Osteocyte (in vitro differentiated cells): ENCODE measurements around the gene EPC1. TPM values are rescaled to one million over a fixed set of nuclear protein-coding genes. Genes with fewer than 3 reads are reported as not detected.

ENCODE experiments used
- DNase-seq: peaks from one replicate; pipeline ENCODE4 v3.0.0; 2021; ENCODE audit warnings: mixed read lengths; ENCODE audit not compliant: unreplicated experiment; ENCODE audit errors: extremely low spot score
- H3K27ac Mint-ChIP-seq: one replicate; pipeline ENCODE4 v1.8.0; 2021; ENCODE audit warnings: mild to moderate bottlenecking, mixed read lengths; ENCODE audit not compliant: unreplicated experiment
- H3K27me3 Mint-ChIP-seq: one replicate; pipeline ENCODE4 v1.8.0; 2021; ENCODE audit warnings: mixed read lengths; ENCODE audit not compliant: unreplicated experiment
- H3K36me3 Mint-ChIP-seq: one replicate; pipeline ENCODE4 v1.8.0; 2021; ENCODE audit warnings: mixed read lengths; ENCODE audit not compliant: unreplicated experiment
- H3K4me1 Mint-ChIP-seq: one replicate; pipeline ENCODE4 v1.8.0; 2021; ENCODE audit warnings: mixed read lengths; ENCODE audit not compliant: unreplicated experiment
- H3K4me3 Mint-ChIP-seq: one replicate; pipeline ENCODE4 v1.8.0; 2021; ENCODE audit warnings: mild to moderate bottlenecking, moderate library complexity, mixed read lengths; ENCODE audit not compliant: unreplicated experiment
- H3K9me3 Mint-ChIP-seq: one replicate; pipeline ENCODE4 v1.8.0; 2021; ENCODE audit warnings: mixed read lengths; ENCODE audit not compliant: unreplicated experiment
- CTCF ChIP-seq: fragments of 200-600 bp; sonication (generic); IDR thresholded peaks from 2 replicates; pipeline ENCODE4 v1.5.0; 2021; ENCODE audit warnings: antibody characterized with exemption, mild to moderate bottlenecking, moderate library complexity
- total RNA-seq: library from RNA; stranded (reverse); gene quantifications from 2 replicates; pipeline ENCODE4 v1.2.1, GENCODE V29; 2021

Gene EPC1
- total RNA-seq, 1 donor from 2014 or later = 35.5 TPM

DNA sequence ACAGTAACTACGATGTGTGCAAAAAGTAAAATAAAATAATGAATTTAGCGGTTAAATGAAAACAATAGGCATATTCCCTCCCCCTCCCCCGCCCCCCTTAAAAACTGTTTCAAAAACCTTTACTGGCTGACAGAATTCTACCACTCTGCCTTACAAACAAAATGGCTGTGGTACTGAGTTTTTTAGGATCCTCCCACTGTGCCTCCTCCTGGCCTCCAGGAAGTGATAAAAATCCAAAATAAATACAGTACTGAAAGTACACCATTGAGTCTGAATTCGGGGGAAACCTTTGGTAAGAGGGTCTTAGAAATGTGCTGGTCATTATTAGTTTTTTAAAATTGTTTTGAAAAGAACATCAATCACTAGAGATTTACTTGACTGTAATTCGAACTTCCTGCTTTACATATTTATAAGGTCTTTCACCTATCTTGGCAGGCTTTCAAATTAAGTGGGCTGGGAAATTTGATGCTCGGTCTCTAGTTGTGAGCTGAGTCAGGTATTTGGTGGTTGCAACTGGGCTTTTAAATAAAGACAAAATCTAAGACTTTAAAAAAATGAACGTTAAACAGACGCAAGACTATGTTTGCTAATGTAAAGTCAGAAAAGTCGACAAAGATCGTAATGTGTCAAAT, 32.5 kb upstream of the EPC1 start:
- Mint-ChIP-seq H3K4me3 (no peak overlapping the region), H3K9me3 (no peaks in the 10 kb centered on the region), H3K27me3 (no peaks in the 10 kb centered on the region), H3K36me3 (no peaks in the 10 kb centered on the region), H3K4me1 (peaks cover 16% of the 10 kb centered on the region), H3K27ac (no peak overlapping the region)
- no peak for TF ChIP-seq CTCF
- DNase-seq = no peak

DNA sequence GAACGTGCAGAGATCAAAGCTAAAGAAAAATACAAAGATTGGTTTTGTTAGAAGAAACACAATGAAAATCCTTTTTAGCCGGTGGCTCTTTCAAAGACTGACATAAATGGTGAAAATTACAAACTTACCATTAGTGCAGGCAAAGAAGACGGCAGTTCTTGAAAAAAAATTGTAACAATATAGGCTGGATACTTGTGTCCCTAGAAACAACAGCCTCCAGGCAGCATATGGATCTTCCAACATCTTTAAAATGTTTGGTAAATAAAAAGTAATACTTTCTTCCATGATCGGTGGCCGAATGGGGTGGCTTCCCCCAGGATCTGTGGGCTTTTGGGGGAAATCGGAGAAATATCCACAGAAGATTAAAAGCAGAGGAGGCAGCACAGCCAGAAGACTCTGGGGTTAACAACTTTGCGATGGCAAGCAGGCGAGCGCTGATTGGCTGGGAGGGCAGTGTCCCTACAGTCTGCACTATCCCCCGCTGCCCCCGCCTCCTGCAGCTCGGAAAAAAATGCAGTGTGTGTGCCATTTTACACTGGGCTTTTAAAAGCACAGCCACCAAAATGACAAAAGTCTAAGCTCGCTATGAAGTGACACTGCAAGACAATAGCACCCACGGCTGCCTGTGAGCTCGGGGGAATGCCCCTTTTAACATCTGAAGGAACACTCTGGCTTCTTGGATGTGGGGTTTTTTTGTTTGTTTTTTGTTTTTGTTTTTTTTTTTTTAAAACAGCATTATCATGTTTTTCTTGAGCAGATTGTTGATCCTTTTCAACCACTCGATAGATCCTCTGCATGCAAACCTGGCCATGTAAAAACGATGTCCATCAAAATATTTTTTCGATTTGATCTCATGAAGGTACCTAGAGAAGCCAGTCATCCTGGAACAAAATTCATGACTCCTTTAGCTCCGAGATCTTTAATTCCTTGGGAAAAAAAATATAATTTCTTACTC, 31.7 kb upstream of the EPC1 start:
- no peaks in the 10 kb centered on the region for H3K27me3 Mint-ChIP-seq
- H3K9me3 Mint-ChIP-seq = peaks cover 2% of the 10 kb centered on the region
- H3K4me3 Mint-ChIP-seq = no peak overlapping the region
- peak; percentile 95 for DNase-seq
- TF ChIP-seq CTCF = no peak
- H3K4me1 Mint-ChIP-seq = peaks cover 20% of the 10 kb centered on the region
- H3K36me3 Mint-ChIP-seq = no peaks in the 10 kb centered on the region
- H3K27ac Mint-ChIP-seq = no peak overlapping the region

GRCh38 chr10:32377458-32378259, 30.7 kb upstream of the EPC1 start:
- H3K36me3 Mint-ChIP-seq = no peaks in the 10 kb centered on the region
- H3K4me3 Mint-ChIP-seq = no peak overlapping the region
- peak; percentile 54 for TF ChIP-seq CTCF
- H3K4me1 Mint-ChIP-seq = peaks cover 23% of the 10 kb centered on the region
- peaks cover 5% of the 10 kb centered on the region for H3K9me3 Mint-ChIP-seq
- H3K27me3 Mint-ChIP-seq = no peaks in the 10 kb centered on the region
- no peak overlapping the region for H3K27ac Mint-ChIP-seq
- DNase-seq = no peak

DNA sequence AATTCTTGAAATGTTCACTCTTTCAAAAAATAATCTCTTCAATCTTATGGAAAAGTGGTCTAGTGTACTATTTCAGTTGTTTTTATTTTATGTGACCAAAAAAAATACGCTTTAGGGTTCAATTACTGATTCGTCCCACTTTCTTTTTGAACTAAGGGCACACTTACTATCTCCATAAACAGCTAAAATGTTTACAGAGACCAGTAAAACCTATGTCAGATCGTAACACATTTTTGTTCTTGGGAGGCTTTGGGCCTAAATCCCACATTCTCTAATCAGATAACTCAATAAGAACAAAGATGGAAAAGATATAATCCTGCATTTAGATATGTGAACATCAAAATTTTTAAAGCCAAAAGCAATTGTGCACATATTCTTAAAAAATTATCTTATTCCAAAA, 29.8 kb upstream of the EPC1 start:
- Mint-ChIP-seq H3K27ac (no peak overlapping the region), H3K9me3 (peaks cover 5% of the 10 kb centered on the region), H3K36me3 (peaks cover 4% of the 10 kb centered on the region)

More for the DNA sequence above, 29.8 kb upstream of the EPC1 start:
- Mint-ChIP-seq H3K4me1 (peaks cover 29% of the 10 kb centered on the region), H3K27me3 (no peaks in the 10 kb centered on the region), H3K4me3 (no peak overlapping the region)
- no peak for DNase-seq
- TF ChIP-seq CTCF = no peak
